Middle frontal gyrus (tissue), 1 donor: Measurements from ENCODE around the gene BTG2.

Source experiments
- DNase-seq: peaks from one replicate; pipeline ENCODE4 v3.0.0-alpha.2; 2015; ENCODE audit warnings: low spot score; ENCODE audit errors: extremely low spot score

BTG2 gene

DNA sequence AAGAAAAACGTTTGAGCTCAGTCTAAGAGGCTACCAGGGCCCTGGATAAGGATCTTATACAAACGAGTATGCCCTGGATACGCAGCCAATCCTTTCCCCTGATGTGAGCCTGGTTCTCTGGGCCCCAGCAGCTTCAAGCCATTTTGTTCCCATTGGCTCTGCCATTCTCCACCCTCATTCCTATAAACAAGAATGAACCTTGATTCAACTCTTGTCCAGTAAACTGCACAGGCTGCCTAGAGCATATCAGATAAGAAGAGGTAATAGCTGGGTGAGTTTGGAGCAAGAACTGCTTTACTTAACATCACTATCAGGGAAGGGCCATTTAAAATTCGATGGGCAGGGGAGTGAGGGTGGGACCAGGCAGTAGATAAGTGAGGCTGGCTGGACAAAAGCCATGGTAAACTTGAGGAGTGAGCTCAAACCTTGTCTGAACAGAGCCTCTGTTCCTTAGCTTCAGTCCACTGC is 11.3 kb downstream of the BTG2 start:
- no peak for DNase-seq

DNA sequence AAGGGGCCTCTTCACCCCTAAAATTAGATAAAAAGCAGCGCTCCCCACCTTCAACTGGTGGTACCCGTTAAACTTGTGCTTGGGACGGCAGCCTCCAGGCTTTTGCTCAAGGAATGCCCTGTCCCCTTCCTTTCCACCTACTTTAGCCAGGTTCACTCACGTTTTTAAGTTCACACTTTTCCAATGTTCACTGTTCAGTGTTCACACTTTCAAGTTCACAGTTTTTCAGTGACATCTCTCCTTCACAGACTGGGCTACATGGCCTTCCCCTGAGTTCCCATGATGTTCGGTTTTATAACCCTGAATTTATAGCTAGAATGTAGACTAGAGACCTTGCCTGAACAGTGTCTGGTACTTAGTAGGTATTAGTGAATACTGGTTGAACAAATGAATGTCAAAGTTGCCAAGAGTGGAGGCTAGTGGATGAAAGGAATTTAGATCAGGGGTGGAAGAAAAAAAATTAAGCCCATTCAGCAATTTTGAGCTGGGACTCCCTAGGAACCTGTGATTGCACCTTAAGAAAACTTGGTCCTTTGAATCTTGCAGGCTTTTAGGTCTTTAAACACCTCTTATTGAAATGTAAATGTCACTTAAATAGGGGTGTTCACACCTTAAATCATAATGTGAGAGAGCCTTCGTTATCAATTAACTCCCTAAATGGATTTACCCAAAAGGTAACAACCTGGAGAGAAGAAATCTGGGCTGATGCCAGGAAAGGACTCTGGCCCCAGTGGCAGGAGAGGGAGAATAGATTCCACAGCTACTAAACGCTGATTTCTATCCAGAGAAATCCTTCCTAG is 12.3 kb downstream of the BTG2 start:
- no peak for DNase-seq

DNA sequence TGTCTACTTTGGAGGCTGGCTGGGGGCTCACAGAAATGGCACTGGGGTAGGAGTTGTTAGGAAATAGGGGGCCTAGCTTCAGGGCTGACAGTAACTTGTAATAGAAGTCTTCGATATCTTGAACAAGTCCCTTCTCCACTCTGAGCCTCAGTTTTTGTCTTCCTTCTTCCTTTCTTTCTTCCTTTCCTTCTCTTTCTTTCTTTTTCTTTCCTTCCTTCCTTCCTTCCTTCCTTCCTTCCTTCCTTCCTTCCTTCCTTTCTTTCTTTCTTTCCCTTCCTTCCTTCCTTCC is 12.9 kb downstream of the BTG2 start:
- no peak for DNase-seq

DNA sequence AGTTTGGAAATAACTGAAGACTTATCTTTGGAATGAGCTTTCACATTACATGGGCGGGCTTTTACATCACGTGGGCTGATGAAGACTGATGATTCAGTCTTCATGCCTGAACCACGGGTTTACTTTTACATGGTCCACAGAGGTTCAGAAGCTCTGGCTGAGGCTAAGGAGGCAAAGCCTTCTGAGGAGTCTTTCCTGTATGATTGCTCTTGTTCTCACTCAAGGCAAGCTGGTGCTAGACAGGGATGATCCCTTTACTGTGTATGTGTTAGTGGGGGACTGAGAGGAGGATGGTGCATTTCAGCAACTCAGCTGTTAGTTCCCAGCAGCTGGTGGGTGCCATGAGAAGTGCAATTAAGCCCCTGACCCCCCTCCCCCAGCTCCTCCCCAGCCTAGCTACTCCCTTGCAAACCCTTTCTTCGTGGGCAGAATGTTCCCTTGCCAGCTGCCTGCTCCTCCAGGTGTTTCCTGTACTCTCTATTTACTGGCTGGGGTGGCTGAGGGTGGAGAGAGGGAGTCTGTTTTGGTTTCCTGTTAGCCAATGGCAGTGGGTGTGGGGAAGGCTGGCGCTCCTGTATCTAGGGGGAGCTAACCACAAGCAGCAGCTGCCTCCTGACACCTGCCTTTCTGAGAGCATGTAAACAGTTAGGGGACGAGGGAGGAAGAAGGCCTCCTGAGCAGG is 15.4 kb downstream of the BTG2 start:
- no peak for DNase-seq

DNA sequence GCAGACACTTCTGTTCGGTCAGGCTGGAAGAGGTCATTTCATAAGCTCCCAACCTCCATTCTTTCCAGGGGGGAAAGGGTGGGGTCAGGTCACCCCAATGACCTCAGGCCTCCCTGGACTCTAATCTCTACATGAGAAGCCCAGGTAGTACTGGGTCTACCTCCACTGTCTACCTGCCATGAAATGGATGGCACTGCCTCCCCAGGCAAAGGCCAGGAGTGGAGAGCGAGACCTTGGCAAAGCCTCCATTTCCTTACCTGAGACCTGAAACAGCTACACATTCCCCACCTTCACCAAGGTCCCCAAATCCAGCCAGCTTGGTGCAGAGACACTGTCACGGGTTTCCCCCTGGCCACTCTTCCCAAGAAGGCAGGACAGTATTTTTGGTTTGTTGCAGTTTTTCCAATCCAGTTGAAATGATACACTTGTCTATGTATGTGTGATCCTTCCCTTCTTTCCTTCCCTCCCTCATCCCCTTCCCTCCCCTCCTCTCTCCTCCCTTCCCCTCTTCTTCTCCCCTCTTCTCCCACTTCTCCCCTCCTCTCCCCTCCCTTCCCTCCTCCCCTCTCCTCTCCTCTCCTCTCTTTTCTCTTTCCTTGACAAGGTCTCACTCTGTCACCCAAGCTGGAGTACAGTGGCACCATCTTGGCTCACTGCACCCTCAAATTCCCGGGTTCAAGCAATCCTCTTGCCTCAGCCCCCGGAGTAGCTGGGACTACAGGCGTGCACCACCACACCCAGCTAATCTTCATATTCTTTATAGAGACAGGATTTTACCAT is 16.1 kb downstream of the BTG2 start:
- DNase-seq: no peak

DNA sequence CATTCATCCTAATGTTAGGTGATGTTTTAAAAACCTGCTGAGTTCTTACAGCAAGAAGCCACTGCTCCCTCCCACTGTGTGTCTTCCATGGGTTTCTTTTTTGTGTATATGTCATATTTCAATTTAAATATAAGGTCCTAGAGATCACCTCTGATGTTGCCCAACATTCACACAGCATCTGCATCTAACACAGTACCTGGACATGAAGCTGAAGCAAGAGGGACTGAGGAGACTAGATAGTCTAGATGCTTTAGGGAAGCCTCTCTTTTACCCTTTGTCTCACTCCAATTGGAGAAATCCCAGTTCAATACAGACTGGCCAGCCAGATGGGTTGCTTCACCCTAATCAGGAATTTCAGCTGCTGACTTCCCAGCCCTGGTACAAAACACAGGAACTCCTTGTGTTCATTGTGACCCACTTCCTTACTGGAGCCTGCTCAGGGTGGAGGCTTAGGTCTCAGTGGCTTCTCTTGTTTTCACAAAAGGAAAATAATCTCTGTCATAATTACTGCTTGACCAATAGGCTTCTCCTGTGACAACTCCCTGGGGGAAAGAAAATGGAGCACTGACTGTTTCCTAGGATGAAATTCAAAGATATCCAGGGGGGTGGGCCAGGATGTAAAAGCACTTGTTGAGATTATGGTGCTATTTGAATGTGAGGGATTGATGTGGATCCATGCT is 17.3 kb downstream of the BTG2 start:
- no peak for DNase-seq

DNA sequence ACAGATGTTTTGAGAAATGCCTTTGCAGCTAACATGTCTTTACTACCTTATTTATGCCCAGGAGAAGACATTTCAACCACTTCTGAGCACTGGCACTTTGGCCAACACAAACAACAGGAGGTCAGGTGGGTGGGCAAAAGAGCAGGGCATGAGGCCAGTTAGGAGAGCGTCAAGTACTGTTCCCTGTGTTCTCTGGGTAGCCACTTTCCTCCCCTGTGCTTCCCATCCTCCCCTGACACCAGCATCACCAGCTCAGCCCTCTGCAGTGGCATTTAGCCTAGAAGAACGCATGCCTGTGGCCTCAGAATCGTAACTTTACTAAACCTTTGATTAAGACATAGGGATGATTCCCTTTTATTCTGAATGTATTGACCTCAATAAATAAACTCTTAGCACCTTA is 18.3 kb downstream of the BTG2 start:
- DNase-seq: no peak

DNA sequence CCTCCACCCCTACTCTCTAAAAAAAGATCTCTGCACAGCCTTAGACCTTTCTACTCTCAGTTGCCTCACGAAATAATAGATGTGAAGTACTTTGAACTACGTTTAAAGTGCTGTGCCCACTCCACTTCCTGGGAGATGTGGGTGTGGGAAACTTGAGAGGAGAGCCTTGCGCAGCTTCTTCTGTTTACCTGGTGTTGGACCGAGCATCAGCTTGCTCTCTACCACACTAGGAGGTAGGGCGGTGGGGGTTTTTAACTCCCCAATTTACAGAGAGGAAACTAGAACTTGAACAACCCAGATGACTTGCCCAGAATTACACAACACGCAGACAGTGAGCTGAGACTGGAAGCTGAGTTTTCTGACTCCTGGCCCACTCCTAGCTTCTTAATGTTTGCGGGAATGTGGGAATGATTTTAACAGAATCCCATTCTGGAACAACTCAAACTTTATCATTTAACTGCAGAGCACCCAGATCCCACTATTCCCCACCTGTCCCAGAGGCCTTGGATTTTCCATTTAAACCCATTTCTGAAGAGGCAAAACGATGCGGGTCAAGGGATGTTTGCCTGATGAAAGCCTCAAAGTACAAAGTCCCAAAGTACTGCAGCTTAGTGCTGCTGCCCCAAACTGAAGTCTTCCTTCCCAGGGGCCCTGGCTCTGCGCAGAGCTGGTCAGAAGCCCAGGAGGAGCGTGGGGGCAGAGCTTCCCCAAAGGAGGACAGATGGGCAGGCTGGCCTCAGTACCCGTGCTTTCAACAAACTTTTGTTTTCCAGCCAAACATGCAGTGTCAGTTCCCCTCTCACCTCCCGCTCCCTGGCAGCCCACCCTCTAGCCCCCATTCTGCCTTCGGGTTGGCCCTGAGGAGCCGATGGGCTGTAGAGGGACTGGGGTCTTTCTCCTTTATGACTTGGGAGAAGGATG is 19.0 kb downstream of the BTG2 start:
- DNase-seq: no peak

DNA sequence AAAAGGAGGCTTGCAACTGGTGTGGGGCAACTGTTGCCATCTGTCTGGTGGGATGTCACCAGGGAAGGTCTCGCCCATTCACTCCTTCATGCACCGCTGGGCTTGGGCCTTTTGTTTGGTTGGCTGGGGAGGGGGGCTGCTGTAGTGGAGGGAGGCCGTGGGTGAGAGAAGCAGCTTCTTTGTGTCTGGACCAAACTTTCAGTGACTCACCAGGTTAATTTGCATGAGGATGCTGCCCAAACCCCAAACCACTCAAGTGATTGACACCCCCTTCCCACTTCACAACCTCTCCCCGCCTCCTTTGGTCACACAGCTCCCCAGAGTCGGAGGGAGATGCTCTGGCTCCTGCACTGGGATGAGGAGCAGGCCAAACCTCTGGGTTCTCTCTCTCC is 19.7 kb downstream of the BTG2 start:
- no peak for DNase-seq

DNA sequence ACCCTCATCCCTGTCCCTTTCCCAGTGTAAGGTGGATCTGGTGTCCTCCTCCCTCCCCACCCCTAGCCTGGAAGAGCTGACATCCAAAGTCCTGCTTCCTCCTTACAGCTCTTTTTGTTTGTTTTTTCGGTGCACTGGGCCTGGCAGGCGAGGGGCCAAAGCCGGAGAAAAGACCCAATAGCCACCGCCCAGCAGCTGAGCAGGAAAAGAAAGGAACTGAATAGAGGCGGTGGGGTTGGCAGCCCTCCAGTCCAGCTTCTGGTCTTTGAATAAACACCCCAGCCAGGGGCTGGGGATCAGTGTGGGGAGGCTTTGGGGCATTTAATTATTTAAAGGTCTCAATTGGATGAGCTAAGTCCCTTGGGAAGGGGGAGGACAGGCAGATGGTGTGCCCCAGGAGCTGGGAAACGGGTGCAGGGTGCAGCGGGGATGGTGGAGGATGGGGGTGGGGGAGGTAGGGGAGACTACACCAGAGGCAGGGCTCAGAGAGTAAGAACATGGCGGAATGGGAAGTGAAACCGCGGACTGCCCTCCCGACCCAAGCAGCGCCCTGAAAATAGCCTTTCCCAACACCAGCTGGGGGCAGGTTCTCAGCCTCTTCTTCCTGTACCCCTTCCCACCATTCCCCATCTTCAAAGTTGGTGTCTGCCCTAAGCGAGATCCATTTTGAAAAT is 20.2 kb downstream of the BTG2 start:
- no peak for DNase-seq

DNA sequence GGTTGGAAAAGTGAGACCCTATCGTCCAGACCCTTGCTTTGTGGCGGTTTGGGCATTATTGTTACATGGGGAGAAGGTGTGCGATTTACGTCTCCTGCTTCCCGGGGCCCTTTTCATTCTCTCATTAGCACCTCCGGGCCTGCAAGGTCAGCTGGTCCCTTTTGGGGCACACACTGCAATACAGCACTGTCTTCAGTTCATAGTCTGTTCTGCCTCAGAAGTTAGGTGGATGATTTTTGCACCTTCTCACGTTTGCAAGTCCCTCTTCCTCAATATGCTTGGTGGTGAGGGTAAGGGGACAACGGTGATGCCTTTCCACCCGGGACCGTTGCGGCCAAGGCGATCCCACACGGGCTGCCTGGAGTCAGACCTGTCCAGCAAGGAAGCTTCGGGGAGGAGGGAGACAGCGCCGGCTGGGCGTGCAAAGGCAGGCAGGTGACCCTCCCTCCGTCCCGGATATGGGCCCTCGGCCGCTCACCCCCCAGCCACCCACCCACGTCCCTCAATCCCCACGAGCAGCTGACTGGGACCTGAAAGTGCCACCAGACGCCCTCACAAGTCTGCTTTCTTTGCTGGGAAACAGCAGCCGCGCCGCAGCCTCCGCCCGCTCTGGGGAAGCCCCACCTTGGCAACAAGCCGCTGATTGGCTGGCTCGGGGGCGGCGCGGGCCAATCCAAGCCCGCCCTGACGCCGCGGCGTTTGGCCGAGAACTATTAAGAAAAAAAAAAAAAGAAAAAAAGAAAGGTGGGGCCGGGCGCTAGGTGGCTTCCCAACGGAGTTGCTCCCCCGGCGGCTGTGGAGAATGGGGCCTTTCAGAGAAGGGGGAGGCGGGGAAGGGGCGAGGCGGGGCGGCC is 21.7 kb downstream of the BTG2 start:
- peak; percentile 81 for DNase-seq

DNA sequence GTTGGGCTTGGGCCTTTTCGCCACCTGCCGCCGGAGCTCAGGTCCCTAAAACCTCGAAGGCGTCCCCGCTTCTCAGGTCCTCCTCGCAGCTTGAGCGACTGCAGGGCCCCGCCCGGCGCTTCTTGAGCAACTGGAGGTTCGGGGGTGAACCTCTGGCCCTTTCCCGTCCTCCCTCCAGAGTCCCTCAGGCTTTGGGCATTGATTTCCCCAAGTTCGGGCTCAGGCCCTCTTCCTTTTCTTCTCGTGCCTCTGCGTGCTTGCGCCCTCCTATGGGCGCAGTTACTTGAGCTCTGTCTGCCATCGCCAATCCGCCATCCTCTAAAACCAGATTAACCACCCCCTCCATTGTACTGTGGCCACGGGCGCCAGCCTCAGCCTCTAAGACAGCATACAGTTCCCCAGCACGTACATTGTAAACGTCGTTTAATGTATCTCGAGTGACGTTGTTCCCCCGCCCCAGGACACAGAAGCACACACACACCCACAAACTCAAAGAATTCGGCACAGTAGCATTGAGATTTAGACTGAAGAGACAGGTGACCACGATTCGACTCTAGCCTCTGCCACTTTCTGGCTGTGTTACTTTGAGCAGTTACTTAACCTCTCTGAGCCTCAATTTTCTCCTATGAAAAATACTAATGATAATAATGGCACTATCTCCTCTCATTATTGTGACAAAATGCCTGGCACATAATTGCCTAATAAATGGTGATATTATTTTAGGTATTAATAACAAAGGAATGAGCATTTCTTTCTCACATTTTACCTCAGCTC is 22.6 kb downstream of the BTG2 start:
- DNase-seq: no peak

DNA sequence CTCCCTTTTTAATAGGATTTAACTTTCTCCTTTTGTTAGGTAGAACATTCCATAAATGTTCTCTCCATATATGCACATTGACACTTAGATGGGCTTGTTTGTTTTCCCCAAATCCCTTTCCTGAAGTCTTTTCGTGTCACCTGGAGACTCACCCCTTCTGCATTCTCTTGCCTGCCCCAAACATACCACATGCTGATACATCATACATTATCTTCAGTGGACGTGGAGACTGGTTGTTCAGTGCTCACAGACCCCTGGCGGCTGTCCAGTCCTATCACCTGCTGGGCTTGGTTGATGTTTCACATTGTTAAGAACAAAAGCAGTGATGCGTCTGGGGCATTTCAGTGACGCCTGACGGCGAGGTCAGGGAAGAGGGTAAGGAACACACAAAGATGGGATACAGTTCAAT is 23.4 kb downstream of the BTG2 start:
- DNase-seq: no peak

DNA sequence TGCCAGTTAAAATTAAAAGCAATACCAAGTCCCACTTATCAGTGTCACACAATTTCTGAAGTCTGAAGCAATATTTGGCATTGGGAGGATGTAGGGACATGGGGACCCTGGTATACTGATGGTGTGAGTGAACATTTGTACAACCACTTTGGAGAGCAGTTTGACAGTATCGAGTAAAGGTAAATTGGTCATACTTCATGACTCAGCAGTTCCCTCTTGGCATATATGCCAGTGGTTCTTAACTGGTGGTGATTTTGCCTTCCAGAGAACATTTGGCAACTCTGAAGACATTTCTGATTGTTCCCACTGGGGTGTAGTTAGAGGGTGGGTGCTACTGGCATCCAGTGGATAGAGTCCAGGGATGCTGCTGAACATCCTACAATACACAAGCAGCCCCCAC is 25.9 kb downstream of the BTG2 start:
- no peak for DNase-seq

DNA sequence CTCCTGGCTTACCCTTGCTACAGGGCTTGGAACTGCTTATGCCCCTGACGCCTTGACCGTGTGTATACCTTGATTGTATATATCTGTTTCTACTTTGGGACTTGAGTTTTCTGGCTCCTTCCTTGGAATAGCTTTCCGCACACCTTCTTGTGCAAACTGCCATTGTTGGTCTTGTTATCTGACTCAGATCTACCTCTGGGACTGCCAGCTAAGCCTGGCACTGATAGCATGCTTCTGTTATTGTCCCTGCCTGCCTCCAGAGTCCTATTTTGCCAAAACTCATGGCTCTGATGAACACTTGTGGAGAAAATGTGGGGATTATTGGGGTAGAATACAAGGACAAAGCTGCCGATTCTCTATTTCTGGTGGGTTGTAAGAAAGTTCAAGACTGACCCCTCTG is 30.2 kb downstream of the BTG2 start:
- DNase-seq: no peak

DNA sequence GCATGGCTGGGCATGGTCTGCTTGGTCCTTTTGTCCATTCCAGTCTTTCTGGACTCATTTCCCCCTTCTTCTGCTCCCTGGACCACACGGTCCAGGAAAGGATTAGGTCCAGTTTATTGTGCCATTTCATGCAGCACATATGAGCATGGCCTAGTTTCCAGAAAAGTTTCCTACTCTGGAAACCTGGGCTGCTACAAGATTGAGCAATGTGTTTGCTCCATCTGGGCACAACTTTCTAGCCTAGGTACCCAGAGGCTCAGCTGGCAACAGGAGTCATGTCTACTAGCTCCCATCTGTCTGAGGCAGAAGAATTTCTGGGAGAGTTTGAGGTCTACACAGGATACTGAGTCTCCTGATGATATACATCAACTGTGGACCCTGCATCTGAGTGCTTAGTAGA is 30.8 kb downstream of the BTG2 start:
- no peak for DNase-seq

DNA sequence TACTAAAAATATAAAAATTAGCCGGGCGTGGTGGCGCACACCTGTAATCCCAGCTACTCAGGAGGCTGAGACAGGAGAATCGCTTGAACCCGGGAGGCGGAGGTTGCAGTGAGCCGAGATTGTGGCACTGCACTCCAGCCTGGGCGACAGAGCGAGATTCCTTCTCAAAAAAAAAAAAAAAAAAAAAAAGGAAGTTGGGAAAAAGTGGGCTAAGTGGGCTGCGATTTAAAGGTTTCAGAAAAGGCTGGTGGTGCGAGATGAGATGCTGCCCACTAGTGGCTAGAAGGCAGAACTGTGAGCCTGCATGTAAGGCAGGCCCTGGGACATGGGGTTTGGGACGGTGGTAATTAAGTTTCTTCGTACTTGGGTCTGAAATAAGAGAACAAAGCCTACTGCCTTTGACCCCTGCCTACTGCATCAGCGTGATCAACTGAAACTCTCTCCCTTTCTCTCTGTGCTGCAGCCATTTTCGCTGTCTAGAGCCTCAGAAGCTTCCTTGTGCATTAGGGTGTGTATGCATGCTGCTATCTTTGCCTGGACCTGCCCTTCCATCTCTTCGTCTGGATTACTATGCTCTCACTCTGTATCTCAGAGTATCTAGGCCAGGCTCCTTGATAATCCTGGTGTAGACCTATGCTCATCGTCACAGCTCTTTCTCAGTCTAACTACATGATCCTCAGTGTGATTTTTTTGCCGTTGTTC is 33.2 kb downstream of the BTG2 start:
- no peak for DNase-seq
